ENCODE measurements around the gene KRT33B.

GRCh38 chr17:41383690-41384089 is 14.1 kb upstream of the KRT33B start:
- TF ChIP-seq CTCF (optimal IDR thresholded peaks at IDR 0.05 in 1 of 3, IDR thresholded peaks at IDR 0.05 in 1 of 3, conservative IDR thresholded peaks at IDR 0.05 in 1 of 3; ENCODE audit: extremely low read depth in 1 of 3, insufficient read depth in 2 of 3, low read length in 3 of 3) (no peak), EZH2 (IDR thresholded peaks at IDR 0.05; ENCODE audit: low read length) (no peak)
